SH-SY5Y (cell line): ENCODE measurements around the gene KCNK2.

ENCODE experiments used
- GATA2 ChIP-seq: IDR thresholded peaks from 2 replicates; pipeline ENCODE4 v1.6.1; 2011; ENCODE audit warnings: mild to moderate bottlenecking, low read depth, low read length
- GATA3 ChIP-seq: IDR thresholded peaks from 2 replicates; pipeline ENCODE4 v1.6.1; 2011; ENCODE audit warnings: low read depth, mild to moderate bottlenecking, low read length, moderate library complexity

- TF ChIP-seq GATA2 (no peak), GATA3 (no peak)
These were observed 31.8 kb downstream of the KCNK2 start for GRCh38 chr1:215114154-215114933.
